Neural cell (in vitro differentiated cells): Measurements from ENCODE around the gene PCDHGC5.

Source experiments
- CTCF ChIP-seq: fragments of 450-650 bp; IDR thresholded peaks from 2 replicates; pipeline ENCODE4 v1.5.1; 2014; ENCODE audit warnings: antibody characterized with exemption, mild to moderate bottlenecking, moderate library complexity; ENCODE audit not compliant: poor library complexity, severe bottlenecking
- POLR2AphosphoS5 ChIP-seq: IDR thresholded peaks from 2 replicates; pipeline ENCODE4 v1.6.1; 2012
- REST ChIP-seq: IDR thresholded peaks from 2 replicates; pipeline ENCODE4 v1.6.1; 2012; ENCODE audit warnings: borderline replicate concordance
- TAF1 ChIP-seq: IDR thresholded peaks from 2 replicates; pipeline ENCODE4 v1.6.1; 2012; ENCODE audit warnings: low read depth

GRCh38 chr5:141479776-141480175 is 9.1 kb upstream of the PCDHGC5 start:
- TF ChIP-seq REST, result no peak
- TF ChIP-seq CTCF, result no peak
- TF ChIP-seq TAF1, result no peak
- no peak for TF ChIP-seq POLR2AphosphoS5
